ENCODE results near the gene WNT7B. TPM values are rescaled to one million over a fixed set of nuclear protein-coding genes. Genes with fewer than 3 reads are reported as not detected.
A peak's percentile ranks its signal among the peaks of the same experiment; 100 is the strongest.

The WNT7B gene
- total RNA-seq, 6 experiments from 2014 or later = 0.07 to 0.14 (median 0.09) TPM; not detected in 1

- Mint-ChIP-seq H3K9me3 (no peaks in the 10 kb centered on the region), H3K27me3 (ENCODE audit: insufficient read depth) (peaks cover 35% of the 10 kb centered on the region), H3K27ac (no peak overlapping the region), H3K4me3 (no peak overlapping the region), H3K4me1 (ENCODE audit: low read depth) (no peaks in the 10 kb centered on the region), H3K36me3 (ENCODE audit: low read depth) (no peaks in the 10 kb centered on the region)
- DNase-seq = no peak
- TF ChIP-seq CTCF (IDR thresholded peaks at IDR 0.05) = no peak
Measured at GRCh38 chr22:45884201-45885062, 92.5 kb downstream of the WNT7B start.

DNA sequence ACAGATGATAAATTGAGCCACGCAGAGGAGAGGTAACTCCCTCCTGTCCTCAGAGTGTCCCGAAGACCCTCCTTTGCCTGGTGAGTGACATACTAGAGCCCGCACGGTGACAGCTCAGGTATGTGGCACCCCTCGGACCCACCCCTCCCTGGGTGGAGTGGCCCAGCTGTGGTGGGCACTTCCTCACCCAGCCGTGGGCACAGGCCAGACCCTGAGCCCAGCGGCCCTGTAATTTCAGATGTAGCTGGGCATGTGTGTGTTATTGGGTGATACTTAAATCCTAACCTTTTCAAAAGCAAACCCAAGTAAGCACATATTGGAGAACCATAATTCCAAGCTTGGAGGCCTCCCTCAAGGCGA is 93.2 kb downstream of the WNT7B start:
- no peak overlapping the region for H3K27ac Mint-ChIP-seq
- TF ChIP-seq CTCF (IDR thresholded peaks at IDR 0.05) = no peak
- no peaks in the 10 kb centered on the region for H3K4me1 Mint-ChIP-seq (ENCODE audit: low read depth)
- no peaks in the 10 kb centered on the region for H3K9me3 Mint-ChIP-seq
- H3K4me3 Mint-ChIP-seq = no peak overlapping the region
- H3K36me3 Mint-ChIP-seq (ENCODE audit: low read depth) = no peaks in the 10 kb centered on the region
- peaks cover 38% of the 10 kb centered on the region for H3K27me3 Mint-ChIP-seq (ENCODE audit: insufficient read depth)
- DNase-seq = no peak

GRCh38 chr22:45882881-45883810 is 93.8 kb downstream of the WNT7B start:
- H3K27ac Mint-ChIP-seq = no peak overlapping the region

GRCh38 chr22:45881524-45881875 is 95.5 kb downstream of the WNT7B start:
- no peak for DNase-seq
- Mint-ChIP-seq H3K36me3 (ENCODE audit: low read depth) (no peaks in the 10 kb centered on the region), H3K27me3 (ENCODE audit: insufficient read depth) (peaks cover 48% of the 10 kb centered on the region), H3K9me3 (no peaks in the 10 kb centered on the region), H3K4me1 (ENCODE audit: low read depth) (no peaks in the 10 kb centered on the region), H3K27ac (no peak overlapping the region), H3K4me3 (no peak overlapping the region)
- no peak for TF ChIP-seq CTCF (IDR thresholded peaks at IDR 0.05)

More at GRCh38 chr22:45882881-45883810, 93.8 kb downstream of the WNT7B start:
- Mint-ChIP-seq H3K36me3 (ENCODE audit: low read depth) (no peaks in the 10 kb centered on the region), H3K9me3 (no peaks in the 10 kb centered on the region), H3K4me1 (ENCODE audit: low read depth) (no peaks in the 10 kb centered on the region), H3K27me3 (ENCODE audit: insufficient read depth) (peaks cover 40% of the 10 kb centered on the region), H3K4me3 (no peak overlapping the region)
- TF ChIP-seq CTCF (IDR thresholded peaks at IDR 0.05) = no peak
- DNase-seq = no peak

DNA sequence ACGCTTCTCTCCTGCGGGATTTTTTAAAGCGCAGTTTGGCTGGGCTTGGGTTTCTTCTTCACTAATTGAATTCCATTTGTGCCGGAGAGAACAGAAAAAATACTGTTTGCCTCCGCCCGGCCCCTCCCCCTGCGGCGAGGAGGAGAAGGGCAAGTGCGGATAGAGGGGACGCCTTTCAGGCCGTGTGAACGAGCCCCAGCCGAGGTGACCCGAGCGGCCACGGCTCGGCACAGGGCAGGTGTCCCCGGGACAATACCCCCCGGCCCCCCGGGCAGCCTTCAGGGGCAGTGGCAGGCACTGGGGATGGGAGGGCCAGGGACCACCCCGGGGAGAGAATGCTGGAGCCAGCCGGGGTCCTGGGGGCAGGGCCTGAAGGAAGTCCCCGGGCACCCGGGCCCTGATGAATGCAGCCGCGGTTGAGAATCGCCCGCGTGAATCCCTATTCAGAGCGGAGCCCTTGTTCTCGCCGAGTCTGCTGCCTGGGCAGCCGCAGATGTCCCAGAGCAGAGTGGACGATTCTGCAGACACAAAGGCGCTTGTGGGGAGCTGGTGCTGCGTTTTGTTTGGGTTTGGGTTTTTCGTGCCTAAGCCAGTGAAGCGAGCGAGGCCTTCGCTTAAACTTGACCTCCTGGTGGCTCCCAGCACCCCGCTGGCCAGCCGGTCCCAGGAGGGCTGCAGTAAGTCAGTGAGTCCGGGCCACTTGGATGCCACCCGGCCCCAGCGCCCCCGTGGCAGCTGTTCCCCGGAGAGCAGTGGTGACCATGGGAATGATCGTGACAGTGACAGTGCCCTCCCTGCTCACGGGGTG is 96.0 kb downstream of the WNT7B start:
- H3K36me3 Mint-ChIP-seq (ENCODE audit: low read depth) = no peaks in the 10 kb centered on the region
- H3K4me3 Mint-ChIP-seq = no peak overlapping the region
- no peaks in the 10 kb centered on the region for H3K9me3 Mint-ChIP-seq
- H3K4me1 Mint-ChIP-seq (ENCODE audit: low read depth) = no peaks in the 10 kb centered on the region
- no peak for DNase-seq
- no peak overlapping the region for H3K27ac Mint-ChIP-seq
- peak; percentile 11; the same call in 1 of the 2 replicates for TF ChIP-seq CTCF (IDR thresholded peaks at IDR 0.05)
- H3K27me3 Mint-ChIP-seq (ENCODE audit: insufficient read depth) = peaks cover 54% of the 10 kb centered on the region
